ENCODE results near the gene TM7SF2. TPM values are rescaled to one million over a fixed set of nuclear protein-coding genes. Genes with fewer than 3 reads are reported as not detected.
A peak's percentile ranks its signal among the peaks of the same experiment; 100 is the strongest.

TM7SF2 gene
- total RNA-seq, 1 donor from 2014 or later, result 36.1 TPM

DNA sequence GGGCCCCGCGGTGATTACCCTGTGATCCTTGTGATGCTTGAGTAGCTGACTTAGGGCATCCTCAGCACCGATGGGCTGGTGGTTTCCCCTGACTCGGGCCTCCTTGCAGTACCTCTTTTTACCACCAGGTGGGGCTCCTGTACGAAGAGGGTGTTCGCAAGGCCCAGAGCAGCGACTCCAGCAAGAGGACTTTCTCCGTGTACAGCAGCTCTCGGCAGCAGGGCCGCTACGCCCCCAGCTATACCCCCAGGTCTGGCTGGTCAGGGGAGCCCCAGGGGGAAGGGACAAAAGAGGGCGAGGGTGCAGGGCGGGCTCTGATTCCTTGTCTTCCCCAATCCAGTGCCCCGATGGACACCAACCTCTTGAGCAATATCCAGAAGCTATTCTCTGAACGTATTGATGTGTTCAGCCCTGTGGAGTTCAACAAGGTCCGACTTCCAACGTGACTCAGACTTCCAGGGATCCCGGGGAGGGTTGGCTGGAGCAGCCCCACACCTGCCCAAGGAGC lies 1.3 kb upstream of the TM7SF2 start:
- H3K4me2 ChIP-seq, result peak overlapping the region; percentile 34
- H3K36me3 ChIP-seq, result no peaks in the 10 kb centered on the region
- TF ChIP-seq EZH2 (IDR thresholded peaks at IDR 0.05), result no peak
- TF ChIP-seq, protein P1, sequence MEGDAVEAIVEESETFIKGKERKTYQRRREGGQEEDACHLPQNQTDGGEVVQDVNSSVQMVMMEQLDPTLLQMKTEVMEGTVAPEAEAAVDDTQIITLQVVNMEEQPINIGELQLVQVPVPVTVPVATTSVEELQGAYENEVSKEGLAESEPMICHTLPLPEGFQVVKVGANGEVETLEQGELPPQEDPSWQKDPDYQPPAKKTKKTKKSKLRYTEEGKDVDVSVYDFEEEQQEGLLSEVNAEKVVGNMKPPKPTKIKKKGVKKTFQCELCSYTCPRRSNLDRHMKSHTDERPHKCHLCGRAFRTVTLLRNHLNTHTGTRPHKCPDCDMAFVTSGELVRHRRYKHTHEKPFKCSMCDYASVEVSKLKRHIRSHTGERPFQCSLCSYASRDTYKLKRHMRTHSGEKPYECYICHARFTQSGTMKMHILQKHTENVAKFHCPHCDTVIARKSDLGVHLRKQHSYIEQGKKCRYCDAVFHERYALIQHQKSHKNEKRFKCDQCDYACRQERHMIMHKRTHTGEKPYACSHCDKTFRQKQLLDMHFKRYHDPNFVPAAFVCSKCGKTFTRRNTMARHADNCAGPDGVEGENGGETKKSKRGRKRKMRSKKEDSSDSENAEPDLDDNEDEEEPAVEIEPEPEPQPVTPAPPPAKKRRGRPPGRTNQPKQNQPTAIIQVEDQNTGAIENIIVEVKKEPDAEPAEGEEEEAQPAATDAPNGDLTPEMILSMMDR (IDR thresholded peaks at IDR 0.05), result peak; percentile 91
- H2AFZ ChIP-seq (replicated peaks), result no peak overlapping the region
- Mint-ChIP-seq H3K9me3 (no peaks in the 10 kb centered on the region), H3K27me3 (ENCODE audit: insufficient read depth, low read depth) (peaks cover 9% of the 10 kb centered on the region), H3K4me3 (peak overlapping the region; percentile 97), H3K4me1 (peaks cover 29% of the 10 kb centered on the region), H3K27ac (no peak overlapping the region), H3K36me3 (peaks cover 5% of the 10 kb centered on the region)
- H3K79me2 ChIP-seq (ENCODE audit: low read depth), result peaks cover 28% of the 10 kb centered on the region
- no peak overlapping the region for H3K27ac ChIP-seq
- H4K20me1 ChIP-seq (ENCODE audit: low read depth), result peaks cover 28% of the 10 kb centered on the region
- no peak overlapping the region for H3K9ac ChIP-seq
- DNase-seq (ENCODE audit: low spot score), result peak; percentile 90
- H3F3A ChIP-seq (ENCODE audit: low read depth), result peaks cover 32% of the 10 kb centered on the region
- peaks cover 9% of the 10 kb centered on the region for H3K4me1 ChIP-seq
- H3K27me3 ChIP-seq, result no peaks in the 10 kb centered on the region
- no peak overlapping the region for H3K4me3 ChIP-seq
- no peaks in the 10 kb centered on the region for H3K9me3 ChIP-seq (ENCODE audit: low read depth)

DNA sequence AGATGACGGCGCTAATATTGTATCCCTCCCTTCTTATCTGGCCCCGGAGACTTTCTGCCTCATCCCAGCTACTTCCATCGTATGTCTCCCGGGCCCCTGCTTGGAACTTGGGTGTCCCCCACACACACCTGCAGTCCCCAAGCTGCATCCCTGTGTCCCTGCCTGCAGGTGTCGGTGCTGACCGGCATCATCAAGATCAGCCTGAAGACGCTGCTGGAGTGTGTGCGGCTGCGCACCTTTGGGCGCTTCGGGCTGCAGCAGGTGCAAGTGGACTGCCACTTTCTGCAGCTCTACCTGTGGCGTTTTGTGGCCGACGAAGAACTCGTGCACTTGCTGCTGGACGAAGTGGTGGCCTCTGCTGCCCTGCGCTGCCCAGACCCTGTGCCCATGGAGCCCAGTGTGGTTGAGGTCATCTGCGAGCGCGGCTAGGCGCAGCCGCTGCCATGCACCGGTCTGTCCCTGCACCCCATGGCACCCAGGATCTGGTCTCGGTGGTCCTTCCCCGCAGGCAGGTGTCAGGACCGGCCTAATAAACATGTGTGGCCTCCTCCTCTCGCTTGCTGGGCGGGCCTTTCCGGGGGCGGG lies 421 bp upstream of the TM7SF2 start:
- Mint-ChIP-seq H3K4me3 (peak overlapping the region; percentile 97), H3K36me3 (peaks cover 5% of the 10 kb centered on the region), H3K27ac (no peak overlapping the region), H3K4me1 (peaks cover 28% of the 10 kb centered on the region), H3K9me3 (no peaks in the 10 kb centered on the region), H3K27me3 (ENCODE audit: insufficient read depth, low read depth) (peaks cover 9% of the 10 kb centered on the region)
- no peak overlapping the region for H3K27ac ChIP-seq
- H2AFZ ChIP-seq (replicated peaks), result no peak overlapping the region
- peaks cover 37% of the 10 kb centered on the region for H3F3A ChIP-seq (ENCODE audit: low read depth)
- H3K36me3 ChIP-seq, result no peaks in the 10 kb centered on the region
- peak overlapping the region; percentile 81 for H3K4me3 ChIP-seq
- H3K27me3 ChIP-seq, result no peaks in the 10 kb centered on the region
- no peak for DNase-seq (ENCODE audit: low spot score)
- no peaks in the 10 kb centered on the region for H3K9me3 ChIP-seq (ENCODE audit: low read depth)
- peaks cover 26% of the 10 kb centered on the region for H3K79me2 ChIP-seq (ENCODE audit: low read depth)
- H3K9ac ChIP-seq, result no peak overlapping the region
- peaks cover 28% of the 10 kb centered on the region for H4K20me1 ChIP-seq (ENCODE audit: low read depth)
- H3K4me2 ChIP-seq, result peak overlapping the region; percentile 97
- peaks cover 9% of the 10 kb centered on the region for H3K4me1 ChIP-seq
- TF ChIP-seq, protein P1 (IDR thresholded peaks at IDR 0.05), result no peak

DNA sequence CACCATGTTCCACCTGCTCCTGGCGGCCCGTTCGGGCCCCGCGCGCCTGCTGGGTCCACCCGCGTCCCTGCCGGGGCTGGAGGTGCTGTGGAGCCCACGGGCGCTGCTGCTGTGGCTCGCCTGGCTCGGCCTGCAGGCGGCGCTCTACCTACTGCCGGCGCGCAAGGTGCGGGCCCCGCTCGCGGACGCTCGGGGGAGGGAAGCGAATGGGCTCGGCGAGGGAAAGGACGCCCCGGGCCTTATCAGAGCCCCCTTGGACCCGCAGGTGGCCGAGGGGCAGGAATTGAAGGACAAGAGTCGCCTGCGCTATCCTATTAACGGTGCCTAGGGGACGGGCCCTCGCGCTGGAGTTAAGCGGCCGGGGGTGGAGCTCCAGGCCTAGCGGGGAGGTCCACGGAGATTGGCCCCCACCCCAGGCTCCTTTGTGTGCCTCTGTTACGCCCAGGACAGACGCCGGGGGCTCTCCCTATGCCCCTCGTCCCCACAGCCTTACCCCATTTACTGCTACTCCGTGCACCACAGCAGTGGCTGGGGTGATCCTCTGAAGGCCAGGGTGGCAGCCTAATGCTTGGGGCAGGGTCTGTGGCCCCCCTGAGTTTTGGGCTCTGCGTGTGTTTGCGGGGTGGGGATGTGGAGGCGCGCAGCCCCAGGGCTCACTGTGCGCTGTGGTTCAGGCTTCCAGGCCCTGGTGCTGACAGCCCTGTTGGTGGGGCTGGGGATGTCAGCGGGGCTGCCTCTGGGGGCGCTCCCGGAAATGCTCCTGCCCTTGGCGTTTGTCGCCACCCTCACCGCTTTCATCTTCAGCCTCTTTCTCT lies 1.1 kb downstream of the TM7SF2 start:
- H3K9me3 ChIP-seq (ENCODE audit: low read depth), result no peaks in the 10 kb centered on the region
- no peak overlapping the region for H3K27ac ChIP-seq
- peaks cover 28% of the 10 kb centered on the region for H4K20me1 ChIP-seq (ENCODE audit: low read depth)
- peak overlapping the region; percentile 97 for H3K4me2 ChIP-seq
- DNase-seq (ENCODE audit: low spot score), result peak; percentile 75
- TF ChIP-seq EZH2phosphoT487 (IDR thresholded peaks at IDR 0.05), result no peak
- TF ChIP-seq, protein P1 (IDR thresholded peaks at IDR 0.05), result peak; percentile 92
- TF ChIP-seq EZH2 (IDR thresholded peaks at IDR 0.05), result no peak
- peak overlapping the region; percentile 70 for H2AFZ ChIP-seq (replicated peaks)
- no peaks in the 10 kb centered on the region for H3K36me3 ChIP-seq
- no peaks in the 10 kb centered on the region for H3K9me3 Mint-ChIP-seq
- peak overlapping the region; percentile 69 for H3K27ac Mint-ChIP-seq
- peak overlapping the region; percentile 81 for H3K4me3 ChIP-seq
- H3K4me3 Mint-ChIP-seq, result peak overlapping the region; percentile 97
- H3K4me1 ChIP-seq, result peaks cover 9% of the 10 kb centered on the region
- peaks cover 11% of the 10 kb centered on the region for H3K27me3 Mint-ChIP-seq (ENCODE audit: insufficient read depth, low read depth)
- H3K4me1 Mint-ChIP-seq, result peaks cover 28% of the 10 kb centered on the region
- peak overlapping the region; percentile 60 for H3K9ac ChIP-seq
- H3F3A ChIP-seq (ENCODE audit: low read depth), result peaks cover 49% of the 10 kb centered on the region
- H3K27me3 ChIP-seq, result no peaks in the 10 kb centered on the region
- H3K79me2 ChIP-seq (ENCODE audit: low read depth), result peaks cover 30% of the 10 kb centered on the region
- H3K36me3 Mint-ChIP-seq, result peaks cover 5% of the 10 kb centered on the region
